LNCaP clone FGC (cell line): ENCODE results near the gene PRPF19.

Source experiments
- DNase-seq: peaks from one replicate; pipeline ENCODE4 v3.0.0-alpha.2; 2011; ENCODE audit warnings: low read depth
- H3K4me3 ChIP-seq: 2 replicates; pipeline ENCODE4 v1.5.1; 2011; ENCODE audit warnings: mild to moderate bottlenecking, low read depth, low read length, control low read depth
- TF ChIP-seq, protein P1 (sequence below): IDR thresholded peaks from 2 replicates; pipeline ENCODE4 v1.5.1; 2012; ENCODE audit warnings: mild to moderate bottlenecking; ENCODE audit not compliant: control insufficient read depth, insufficient read depth; ENCODE audit errors: extremely low read depth

PRPF19 gene

DNA sequence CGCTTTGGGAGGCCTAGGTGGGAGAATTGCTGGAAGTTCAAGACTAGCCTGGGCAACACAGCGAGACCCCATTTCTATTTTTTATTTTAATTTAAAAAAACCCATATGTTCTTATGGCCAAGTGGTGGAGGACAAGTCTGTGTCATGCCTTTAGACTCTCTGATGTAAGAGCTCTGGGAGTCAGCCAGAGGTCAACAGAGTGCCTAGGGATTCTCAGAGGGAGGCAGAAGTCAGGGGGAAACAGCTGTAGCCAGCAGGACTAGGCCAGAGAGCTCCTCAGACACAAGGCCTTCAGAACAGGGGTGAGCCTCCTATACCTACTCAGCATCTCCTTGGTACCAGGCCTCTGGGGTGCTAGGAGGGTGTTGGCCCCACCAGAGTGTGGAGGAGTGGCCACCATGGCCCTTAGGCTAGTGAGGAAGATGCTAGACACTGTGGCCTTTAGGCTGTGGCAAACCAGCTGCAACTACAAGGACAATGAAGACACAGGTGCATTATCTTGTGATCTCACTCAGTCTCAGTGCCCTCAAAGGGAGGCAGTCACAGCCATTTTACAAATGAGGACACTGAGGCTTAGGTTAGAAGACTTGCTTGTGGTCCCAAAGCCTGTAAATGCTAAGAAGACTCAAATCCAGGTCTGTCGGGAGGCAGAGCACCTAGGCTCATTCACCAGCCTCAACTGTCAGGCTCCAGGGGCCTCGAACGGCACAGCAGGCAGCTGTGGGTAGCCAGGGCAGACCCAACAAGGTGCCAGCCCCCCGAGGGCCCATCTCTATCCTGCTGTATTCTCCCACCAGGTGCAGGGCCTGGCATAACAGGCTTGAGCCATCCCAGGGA, 34.0 kb downstream of the PRPF19 start:
- DNase-seq, result no peak
- TF ChIP-seq, protein P1, sequence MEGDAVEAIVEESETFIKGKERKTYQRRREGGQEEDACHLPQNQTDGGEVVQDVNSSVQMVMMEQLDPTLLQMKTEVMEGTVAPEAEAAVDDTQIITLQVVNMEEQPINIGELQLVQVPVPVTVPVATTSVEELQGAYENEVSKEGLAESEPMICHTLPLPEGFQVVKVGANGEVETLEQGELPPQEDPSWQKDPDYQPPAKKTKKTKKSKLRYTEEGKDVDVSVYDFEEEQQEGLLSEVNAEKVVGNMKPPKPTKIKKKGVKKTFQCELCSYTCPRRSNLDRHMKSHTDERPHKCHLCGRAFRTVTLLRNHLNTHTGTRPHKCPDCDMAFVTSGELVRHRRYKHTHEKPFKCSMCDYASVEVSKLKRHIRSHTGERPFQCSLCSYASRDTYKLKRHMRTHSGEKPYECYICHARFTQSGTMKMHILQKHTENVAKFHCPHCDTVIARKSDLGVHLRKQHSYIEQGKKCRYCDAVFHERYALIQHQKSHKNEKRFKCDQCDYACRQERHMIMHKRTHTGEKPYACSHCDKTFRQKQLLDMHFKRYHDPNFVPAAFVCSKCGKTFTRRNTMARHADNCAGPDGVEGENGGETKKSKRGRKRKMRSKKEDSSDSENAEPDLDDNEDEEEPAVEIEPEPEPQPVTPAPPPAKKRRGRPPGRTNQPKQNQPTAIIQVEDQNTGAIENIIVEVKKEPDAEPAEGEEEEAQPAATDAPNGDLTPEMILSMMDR, result no peak
- no peak overlapping the region for H3K4me3 ChIP-seq

DNA sequence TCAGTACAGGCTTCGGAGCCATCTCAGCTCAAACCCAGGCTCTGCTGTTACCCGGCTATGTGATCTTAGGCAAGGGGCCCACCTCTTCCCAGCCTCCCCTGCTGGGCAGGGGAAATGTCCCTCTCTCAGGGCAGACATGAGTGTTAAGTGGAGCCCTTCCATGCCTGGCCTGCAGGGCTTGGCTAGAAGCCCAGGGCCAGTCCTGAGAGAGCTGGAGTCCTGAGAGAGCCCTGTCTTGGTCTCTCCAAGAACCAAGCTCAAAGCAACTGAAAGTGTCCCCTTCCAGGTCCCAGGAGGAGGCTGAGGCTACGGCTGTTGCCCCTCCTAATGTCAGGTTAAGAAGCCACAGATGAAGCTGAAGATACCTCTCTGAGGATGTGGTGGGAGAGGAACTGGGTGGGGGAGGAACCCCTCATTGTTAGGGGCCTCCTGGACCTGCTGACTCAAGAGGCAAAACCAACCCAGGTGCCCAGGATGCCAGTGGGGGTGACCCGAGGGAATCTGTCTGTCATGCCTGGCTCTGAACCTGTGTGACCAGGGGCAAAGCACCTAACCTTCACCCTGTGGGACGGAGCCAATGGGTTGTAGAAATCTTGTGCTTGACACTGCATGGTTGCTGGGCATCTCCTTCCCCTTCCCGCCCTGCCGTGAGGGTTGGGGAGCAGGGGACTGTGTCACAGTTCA, 34.9 kb downstream of the PRPF19 start:
- no peak for DNase-seq
- TF ChIP-seq, protein P1, result no peak
- no peak overlapping the region for H3K4me3 ChIP-seq

DNA sequence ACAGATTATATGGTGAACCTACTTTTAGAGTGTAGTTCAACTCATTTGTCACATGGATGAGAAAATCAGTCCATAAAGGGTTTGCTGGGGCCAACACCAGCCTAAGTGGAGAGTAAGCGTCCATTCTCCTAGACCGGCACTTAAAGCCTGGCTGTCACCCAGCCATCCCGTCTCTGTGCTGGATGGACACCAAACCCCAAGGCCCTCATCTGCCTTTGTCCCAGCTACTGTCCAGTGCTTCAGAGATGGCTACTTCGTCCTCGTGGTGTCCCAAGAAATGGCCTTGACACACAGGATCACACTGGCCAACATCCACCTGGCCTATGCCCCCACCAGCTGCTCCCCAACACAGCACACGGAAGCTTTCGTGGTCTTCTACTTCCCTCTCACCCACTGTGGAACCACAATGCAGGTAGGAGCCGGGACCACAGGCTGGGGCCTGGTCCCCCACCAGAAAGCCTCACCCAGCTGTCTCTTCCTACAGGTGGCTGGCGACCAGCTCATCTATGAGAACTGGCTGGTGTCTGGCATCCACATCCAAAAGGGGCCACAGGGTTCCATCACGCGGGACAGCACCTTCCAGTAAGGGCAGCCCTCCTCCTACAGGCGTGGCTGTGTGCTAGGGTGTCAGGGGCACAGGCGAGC, 35.5 kb downstream of the PRPF19 start:
- TF ChIP-seq, protein P1, result no peak
- no peak for DNase-seq
- H3K4me3 ChIP-seq, result no peak overlapping the region

DNA sequence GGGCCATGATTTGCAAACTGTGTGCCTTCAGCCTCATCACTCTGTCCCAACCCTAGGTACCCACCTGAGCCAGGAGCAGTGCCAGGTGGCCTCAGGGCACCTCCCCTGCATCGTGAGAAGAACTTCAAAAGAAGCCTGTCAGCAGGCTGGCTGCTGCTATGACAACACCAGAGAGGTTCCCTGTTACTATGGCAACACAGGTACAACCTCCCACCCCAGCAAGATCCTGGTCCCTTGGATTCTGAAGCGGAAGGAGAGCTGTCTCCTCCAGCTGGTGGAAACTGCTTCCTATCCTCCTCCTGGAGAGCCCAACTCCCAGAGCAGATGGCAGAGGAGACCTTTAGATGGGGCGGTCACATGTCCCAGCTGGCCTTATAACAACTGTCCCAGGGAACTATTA, 36.1 kb downstream of the PRPF19 start:
- H3K4me3 ChIP-seq, result no peak overlapping the region
- DNase-seq, result no peak
- TF ChIP-seq, protein P1, result no peak

DNA sequence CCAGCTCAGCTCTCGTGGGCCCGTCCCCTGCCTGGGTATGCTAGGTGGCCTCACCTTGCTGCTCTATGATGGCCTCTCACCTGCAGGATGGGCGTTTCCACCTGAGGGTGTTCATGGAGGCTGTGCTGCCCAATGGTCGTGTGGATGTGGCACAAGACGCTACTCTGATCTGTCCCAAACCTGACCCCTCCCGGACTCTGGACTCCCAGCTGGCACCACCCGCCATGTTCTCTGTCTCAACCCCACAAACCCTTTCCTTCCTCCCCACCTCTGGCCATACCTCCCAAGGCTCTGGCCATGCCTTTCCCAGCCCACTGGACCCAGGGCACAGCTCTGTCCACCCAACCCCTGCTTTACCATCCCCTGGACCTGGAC, 36.9 kb downstream of the PRPF19 start:
- DNase-seq, result no peak
- TF ChIP-seq, protein P1, result no peak
- H3K4me3 ChIP-seq, result no peak overlapping the region

DNA sequence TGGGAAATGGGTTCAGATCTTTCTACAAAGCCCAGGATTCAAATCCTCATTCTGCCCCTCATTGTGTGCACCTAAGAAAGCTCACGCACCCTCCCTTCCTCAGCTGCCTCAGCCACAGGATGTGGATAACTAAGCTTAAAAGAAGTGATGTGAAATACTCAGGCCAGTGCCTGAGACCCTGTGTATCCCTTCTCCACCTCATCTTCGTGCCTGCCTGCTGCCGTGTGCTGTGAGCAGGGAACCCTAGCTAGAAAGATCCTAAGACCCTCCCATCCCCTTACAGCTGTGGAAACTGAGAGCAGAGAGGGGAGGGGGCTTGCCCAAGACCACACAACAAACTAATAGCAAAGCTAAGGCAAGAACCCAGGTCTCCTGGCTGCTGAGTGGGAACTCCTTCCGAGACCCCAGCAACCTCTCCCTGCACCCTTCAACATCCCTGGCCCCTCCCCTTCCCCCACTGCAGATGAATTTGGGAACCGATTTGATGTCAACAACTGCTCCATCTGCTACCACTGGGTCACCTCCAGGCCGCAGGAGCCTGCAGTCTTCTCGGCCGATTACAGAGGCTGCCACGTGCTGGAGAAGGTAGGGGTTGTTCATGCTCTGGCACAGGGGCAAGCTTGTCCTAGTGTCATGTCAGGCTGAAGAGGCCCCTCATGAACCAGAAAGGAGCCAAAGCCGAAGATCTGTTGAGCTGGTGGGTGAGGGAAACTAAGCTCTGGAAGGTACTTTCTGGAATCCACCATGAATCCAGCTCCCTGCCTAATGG, 37.5 kb downstream of the PRPF19 start:
- H3K4me3 ChIP-seq, result no peak overlapping the region
- no peak for DNase-seq
- TF ChIP-seq, protein P1, result no peak
